Muscle of back (tissue), 11 donors: Measurements from ENCODE around the gene SLC8A1. TPM values are rescaled to one million over a fixed set of nuclear protein-coding genes. Genes with fewer than 3 reads are reported as not detected.

ENCODE experiments used
- DNase-seq, 3 donors: peaks; one replicate each; pipeline versions ENCODE4 v3.0.0 to v3.0.0-alpha.2; 2013
- polyA plus RNA-seq, 10 donors: library from polyadenylated mRNA; unstranded; fragments of 120-200 nt; gene quantifications; one replicate each; pipeline ENCODE4 v1.2.1, GENCODE V29; 2013; ENCODE audit not compliant: insufficient read length in 10 of 10

The SLC8A1 gene
- polyA plus RNA-seq, 10 donors: 4.9 to 11.4 (median 7.9) TPM

GRCh38 chr2:40155728-40156127 is 296.2 kb downstream of the SLC8A1 start:
- DNase-seq: no peak

GRCh38 chr2:40150266-40150665 is 301.6 kb downstream of the SLC8A1 start:
- DNase-seq: no peak

DNA sequence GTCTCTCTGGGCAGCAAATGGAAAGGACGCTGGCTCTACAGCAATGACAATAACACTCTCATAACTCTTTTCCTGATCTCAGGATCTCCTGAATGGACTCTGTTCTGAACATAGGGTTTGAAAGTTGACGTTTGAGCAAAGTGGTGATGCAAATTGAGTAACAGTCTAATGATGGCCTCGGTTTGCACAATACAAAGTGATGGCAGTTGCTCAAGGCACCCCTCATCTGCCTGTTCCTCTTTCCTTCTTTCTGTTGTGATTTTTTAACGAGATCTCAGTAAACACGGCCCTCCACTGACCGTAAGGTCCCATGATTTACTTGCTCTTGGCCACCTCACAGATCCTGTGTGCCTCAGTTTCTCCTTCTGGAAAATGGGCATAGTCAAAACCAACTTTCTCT is 303.6 kb downstream of the SLC8A1 start:
- no peak for DNase-seq

DNA sequence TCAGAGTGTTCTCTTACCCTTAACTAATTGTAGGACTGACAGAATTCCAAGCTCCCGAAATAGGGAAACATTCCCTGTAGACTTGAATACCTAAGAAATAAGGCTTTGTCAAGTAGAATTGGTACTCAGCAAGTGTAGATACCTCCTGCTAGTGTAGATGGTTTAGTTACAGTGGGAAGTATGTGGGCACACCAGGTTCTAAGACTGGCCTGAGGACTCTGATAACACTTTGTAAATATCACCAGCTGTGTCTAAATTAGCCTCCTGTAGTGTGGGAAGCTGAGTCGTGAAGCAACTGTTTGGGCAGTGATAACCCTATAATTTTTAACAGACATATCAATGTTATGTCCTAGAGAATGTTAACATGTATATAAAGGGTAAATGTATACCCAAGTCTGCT is 304.5 kb downstream of the SLC8A1 start:
- DNase-seq: no peak

DNA sequence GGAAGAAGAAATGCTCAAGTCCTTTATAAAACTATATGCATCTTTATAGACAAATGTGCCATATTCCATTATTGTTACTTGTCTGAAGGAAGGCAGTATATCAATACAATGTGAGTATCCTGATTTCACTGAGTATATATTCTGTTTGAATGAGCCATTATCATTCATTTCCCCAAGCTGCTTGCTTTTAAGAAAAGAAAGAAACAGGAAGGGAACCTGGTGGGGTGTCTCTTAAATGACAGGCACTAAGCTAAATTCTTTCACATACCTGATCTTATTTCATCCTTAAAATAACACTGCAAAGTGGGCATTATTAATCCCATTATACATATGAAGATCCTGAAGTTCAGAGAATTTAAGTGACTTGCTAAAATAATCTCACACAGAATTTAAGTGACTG is 307.9 kb downstream of the SLC8A1 start:
- DNase-seq: no peak

GRCh38 chr2:40138314-40138713 is 313.6 kb downstream of the SLC8A1 start:
- DNase-seq: no peak

GRCh38 chr2:40131081-40131704 is 320.7 kb downstream of the SLC8A1 start:
- no peak for DNase-seq

- DNase-seq: no peak
Measured at GRCh38 chr2:40130251-40130994, 321.5 kb downstream of the SLC8A1 start.

GRCh38 chr2:40129725-40130124 is 322.2 kb downstream of the SLC8A1 start:
- no peak for DNase-seq

GRCh38 chr2:40128796-40129195 is 323.1 kb downstream of the SLC8A1 start:
- no peak for DNase-seq

DNA sequence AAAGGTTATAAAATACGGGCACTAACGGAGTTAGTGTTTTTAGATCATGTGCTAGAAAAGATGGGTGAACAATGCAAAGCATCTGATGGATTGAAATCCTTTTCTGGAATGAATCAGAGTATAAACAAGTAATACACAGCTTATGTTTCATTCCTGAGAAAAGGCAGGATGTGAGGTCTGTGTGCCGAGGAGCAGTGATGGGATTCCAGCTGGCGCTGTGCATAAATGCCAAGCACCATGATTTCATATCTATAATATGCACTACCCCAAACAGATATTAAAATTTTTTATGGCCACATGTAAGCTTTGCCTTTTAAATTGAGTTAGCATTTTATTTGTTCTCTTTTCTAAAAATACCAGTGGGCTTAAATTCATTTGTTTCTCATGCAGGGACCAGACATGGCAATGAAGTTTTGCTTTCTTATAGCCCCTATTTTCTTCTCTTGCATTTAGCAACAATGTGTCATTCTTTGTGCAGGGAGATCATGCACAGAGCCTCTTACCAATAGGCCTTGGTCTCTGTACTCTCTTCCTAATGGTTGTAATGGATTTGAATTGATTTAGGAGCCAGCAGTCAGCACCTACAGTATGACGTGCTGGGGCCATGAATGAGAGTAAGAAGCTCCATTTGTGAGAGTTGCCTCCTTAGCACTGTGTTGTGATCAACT is 323.9 kb downstream of the SLC8A1 start:
- peak in 2 of 3 donors; percentile 50 to 78 for DNase-seq

GRCh38 chr2:40127146-40127545 is 324.7 kb downstream of the SLC8A1 start:
- no peak for DNase-seq

DNA sequence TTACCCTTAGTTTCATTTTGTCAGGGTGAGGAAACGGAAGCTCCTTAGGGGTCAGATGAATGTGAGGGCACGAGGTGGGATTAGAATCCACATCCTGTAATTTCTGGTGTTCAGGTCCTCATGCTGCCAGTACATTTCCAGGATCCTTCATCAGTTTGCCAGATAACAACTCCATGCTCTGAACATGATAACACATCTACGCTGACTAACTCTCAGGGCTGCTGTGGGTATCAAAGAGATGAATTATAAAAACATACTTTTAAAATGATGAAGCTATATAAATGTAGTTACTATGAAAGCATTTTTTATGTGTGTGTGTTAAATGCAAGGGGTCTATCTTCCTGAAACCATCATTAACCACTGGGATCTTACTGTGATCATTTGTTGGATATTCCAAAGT is 325.9 kb downstream of the SLC8A1 start:
- DNase-seq: no peak

DNA sequence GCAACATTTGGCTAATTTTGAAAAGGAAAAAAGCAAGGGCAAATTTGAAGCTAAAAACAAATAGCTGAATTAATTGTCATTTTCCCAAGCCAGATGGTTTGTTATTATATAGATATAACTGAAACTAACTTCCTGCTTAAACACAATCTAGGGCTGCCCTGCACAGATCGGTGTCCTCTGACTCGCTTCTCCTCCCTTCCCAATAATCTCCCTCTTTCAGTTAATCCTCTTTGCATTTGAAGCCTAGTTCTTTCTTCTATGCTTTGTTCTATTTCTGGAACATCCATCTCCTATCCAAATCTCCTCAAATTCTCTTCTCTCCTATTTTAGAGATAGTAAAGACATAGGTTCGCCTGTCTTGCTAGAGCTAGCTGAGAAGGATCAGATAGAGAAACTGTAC is 328.1 kb downstream of the SLC8A1 start:
- DNase-seq: no peak

GRCh38 chr2:40123326-40123725 is 328.6 kb downstream of the SLC8A1 start:
- no peak for DNase-seq

DNA sequence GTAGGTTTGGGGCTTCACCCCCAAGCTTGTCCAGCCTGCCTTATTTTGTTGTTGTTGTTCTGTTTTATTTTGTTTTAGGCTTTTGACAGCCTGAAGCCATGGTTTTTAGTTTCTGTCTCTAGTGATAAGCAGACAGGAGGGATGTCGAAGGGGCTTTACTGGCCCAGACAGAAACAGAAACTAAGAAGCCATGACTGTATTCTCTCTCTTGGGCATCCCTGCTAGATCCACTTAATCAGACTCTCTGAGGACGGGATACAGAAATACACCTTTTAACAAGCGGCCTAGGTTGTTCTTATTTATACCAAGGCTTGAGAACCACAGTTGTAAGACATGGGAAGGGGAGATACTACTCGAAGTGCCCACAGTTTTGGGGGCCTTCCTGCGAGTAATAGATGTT is 330.9 kb downstream of the SLC8A1 start:
- no peak for DNase-seq

GRCh38 chr2:40120026-40120425 is 331.9 kb downstream of the SLC8A1 start:
- peak in 1 of 3 donors; percentile 26 for DNase-seq

DNA sequence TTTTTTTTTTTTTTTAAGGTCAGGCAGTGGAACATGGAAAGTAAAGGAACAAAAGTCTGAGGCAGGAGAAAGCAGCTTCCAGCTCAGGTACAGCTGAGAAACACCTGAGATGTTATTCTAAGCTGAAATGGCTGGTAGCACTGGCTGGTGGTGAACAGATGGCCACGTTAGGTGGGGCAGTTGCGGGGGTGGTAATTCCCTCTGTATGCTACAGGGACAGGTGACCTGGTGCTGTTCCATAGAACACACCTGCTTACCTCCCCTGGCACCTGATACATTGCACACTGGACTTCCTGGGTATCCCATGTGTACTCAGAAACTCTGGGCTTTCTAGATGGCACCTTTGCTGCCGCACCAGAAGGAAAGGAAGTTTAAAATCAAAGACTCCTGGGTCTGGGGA is 333.3 kb downstream of the SLC8A1 start:
- DNase-seq: no peak

- DNase-seq: no peak
Measured at GRCh38 chr2:40115894-40116293, 336.0 kb downstream of the SLC8A1 start.

DNA sequence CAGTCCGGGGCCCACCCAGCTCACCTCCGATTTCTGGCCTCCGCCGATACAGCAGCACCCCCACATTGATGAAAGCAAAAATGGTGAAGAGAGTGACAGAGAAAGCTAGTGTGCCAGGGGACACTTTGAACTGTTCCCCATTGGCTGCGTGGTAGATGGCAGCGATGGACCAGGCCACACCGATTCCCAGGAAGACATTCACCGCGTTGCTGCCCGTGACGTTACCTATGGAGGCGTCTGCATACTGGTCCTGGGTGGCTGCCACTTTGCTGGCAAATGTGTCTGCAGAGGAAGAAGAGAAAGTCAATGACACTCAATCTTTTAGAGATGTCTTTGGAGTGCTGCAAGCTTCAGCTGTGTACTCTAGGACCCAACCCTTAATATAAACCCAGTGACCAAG is 336.5 kb downstream of the SLC8A1 start:
- DNase-seq: no peak

DNA sequence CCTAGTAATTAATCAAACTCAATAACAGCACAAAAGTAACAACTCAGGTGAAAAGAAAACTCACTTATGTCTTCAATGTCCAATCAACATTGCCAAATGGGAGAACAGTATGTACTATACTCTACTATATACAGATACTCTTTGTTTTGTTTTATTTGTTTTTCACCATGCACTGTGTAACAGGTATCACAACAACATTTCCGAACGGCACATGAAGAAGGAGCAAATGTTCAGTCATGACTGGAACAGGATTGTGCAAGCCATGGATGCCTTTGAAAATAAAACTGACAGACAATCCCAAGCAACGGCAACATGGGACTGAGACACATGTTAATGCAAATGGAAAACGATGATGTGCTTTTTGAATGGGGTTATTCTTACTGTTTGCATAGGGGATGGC is 337.9 kb downstream of the SLC8A1 start:
- DNase-seq: no peak

- peak in 1 of 3 donors; percentile 62 for DNase-seq
Measured at GRCh38 chr2:40113272-40113968, 338.5 kb downstream of the SLC8A1 start.

- DNase-seq: no peak
Measured at GRCh38 chr2:40109381-40109780, 342.5 kb downstream of the SLC8A1 start.
